Activated CD4-positive, alpha-beta T cell treated with anti-CD3 and anti-CD28 coated beads, Interleukin-2, amount 10 ng/mL, durations not matched to agents 24 days and 14 days (primary cell): ENCODE data around the gene FBXO8. TPM values are rescaled to one million over a fixed set of nuclear protein-coding genes. Genes with fewer than 3 reads are reported as not detected.

Experiments
- DNase-seq: peaks from one replicate; pipeline ENCODE4 v3.0.0; 2022
- H3K27ac Mint-ChIP-seq: one replicate; pipeline ENCODE4 v1.8.0; 2022; ENCODE audit warnings: mild to moderate bottlenecking, mixed read lengths
- H3K27me3 Mint-ChIP-seq: one replicate; pipeline ENCODE4 v1.8.0; 2022; ENCODE audit warnings: mixed read lengths
- H3K36me3 Mint-ChIP-seq: one replicate; pipeline ENCODE4 v1.8.0; 2022; ENCODE audit warnings: low read depth, mild to moderate bottlenecking, mixed read lengths
- H3K4me1 Mint-ChIP-seq: one replicate; pipeline ENCODE4 v1.8.0; 2021; ENCODE audit warnings: mixed read lengths
- H3K4me3 Mint-ChIP-seq: one replicate; pipeline ENCODE4 v1.8.0; 2022; ENCODE audit warnings: mild to moderate bottlenecking, moderate library complexity, mixed read lengths
- H3K9me3 Mint-ChIP-seq: one replicate; pipeline ENCODE4 v1.8.0; 2021; ENCODE audit warnings: mixed read lengths
- intact Hi-C: fragments of 100-400 bp; cut with micrococcal nuclease; formaldehyde crosslinking; loops from one replicate; pipeline ENCODE4 v1.15.1; 2023
- total RNA-seq: library from RNA; stranded (reverse); gene quantifications from 2 replicates; pipeline ENCODE4 v1.2.3, GENCODE V29; 2022

FBXO8 gene, protein sequence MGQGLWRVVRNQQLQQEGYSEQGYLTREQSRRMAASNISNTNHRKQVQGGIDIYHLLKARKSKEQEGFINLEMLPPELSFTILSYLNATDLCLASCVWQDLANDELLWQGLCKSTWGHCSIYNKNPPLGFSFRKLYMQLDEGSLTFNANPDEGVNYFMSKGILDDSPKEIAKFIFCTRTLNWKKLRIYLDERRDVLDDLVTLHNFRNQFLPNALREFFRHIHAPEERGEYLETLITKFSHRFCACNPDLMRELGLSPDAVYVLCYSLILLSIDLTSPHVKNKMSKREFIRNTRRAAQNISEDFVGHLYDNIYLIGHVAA
- total RNA-seq: 18.3 and 18.6 TPM in 2 replicates

DNA sequence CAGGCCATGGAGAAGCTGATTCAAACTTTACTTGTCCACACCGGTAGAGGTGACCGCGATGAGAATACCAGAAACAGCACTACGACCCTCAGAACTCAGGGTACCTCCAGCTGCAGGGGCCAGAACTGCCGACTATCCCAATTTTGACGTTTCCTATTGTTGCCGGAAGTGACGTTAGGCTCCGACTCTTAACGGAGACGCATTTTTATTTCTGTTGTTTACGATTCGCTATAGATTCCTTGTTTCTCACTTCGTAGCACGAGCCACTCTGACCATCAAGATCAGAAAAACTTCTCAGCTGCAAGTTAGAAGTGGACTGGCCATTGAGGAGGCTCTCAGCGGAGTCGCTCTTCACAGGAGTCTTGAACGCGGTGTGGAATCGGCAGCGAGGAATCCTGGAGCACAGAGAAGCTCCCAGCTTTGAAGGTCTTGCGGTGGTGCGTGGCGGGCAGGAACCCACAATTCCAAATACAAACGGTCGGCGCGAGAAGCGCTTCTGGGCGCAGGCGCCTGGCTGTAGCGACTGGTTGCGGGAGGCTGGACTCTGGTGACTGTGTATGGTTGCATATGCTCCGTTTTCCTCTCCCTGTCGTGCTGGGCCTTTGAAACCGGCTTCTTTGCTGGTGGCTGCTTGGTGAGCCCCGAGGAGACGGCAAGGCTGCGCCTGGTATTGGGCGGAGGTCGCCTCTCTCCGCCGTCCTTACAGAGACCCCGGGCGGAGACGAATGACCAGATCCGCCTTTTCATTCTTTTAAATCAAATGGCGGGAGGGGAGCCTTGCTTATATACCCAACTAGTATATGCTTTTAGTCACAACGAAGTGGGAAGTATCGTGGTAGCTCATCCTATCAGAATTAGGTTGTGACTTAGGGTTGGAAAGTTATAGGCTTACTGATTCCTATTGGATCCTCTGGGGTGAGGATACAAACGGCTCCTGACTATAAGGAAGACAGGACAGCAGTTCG is at the start of gene FBXO8, which contains the start of gene CEP44:
Gene FBXO8, minus strand, starts transcription at position 161 of the 965 bp plus-strand sequence. CDS start 20,575 bp downstream, outside the sequence.
Gene CEP44, plus strand, starts transcription at position 405 of the 965 bp plus-strand sequence. CDS start 15,211 bp downstream, outside the sequence.
- Mint-ChIP-seq H3K4me3 (peak within 1 kb of the TSS; percentile 100), H3K27ac (peak within 1 kb of the TSS; percentile 99), H3K9me3 (peaks cover 4% of the 10 kb centered on the region), H3K27me3 (no peaks in the 10 kb centered on the region), H3K4me1 (peaks cover 43% of the 10 kb centered on the region), H3K36me3 (peaks cover 22% of the 10 kb centered on the region)
- peak; percentile 90 for DNase-seq
- intact Hi-C loops: loop anchor here (1.0 to 5.0 kb wide), 3 partner anchors 76 to 951 kb away; partner anchors contain the start of genes HMGB2 and SAP30

DNA sequence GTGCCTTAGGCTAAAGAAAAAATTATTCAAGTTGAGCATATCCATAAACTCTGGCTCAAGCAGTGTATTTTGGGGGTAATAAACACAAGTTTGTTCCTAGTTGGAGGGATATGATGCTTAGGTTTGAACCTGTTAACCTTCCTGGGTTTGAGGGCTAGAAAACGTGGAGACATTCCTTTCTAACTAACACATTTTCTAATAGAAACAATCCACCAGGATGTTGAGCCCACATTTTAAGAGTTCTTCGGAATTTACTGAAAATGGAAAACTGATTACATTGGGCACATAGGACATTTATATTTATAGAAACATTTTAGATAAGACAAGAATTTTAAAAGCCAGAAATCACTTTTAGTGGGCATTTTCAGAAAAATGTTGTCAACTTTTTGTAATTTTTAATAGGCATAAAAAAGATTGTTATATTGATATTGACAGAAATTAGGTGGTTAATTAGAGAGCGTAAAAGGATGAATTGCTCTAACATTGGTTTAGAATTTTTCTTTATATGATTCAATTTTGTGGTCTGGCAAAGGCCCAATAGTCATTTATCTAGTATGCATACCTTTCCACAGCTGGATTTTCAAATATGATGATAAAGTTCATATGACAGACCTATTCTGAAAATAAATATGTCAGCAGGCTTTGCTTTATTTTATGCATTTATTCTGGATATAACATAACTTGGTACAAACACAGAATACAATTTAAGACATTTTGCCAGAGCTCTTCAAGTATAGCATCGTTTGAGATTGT is 49.5 kb upstream of the FBXO8 start:
- Mint-ChIP-seq H3K9me3 (no peaks in the 10 kb centered on the region), H3K27me3 (no peaks in the 10 kb centered on the region), H3K4me1 (no peaks in the 10 kb centered on the region), H3K4me3 (no peak overlapping the region), H3K36me3 (no peaks in the 10 kb centered on the region), H3K27ac (no peak overlapping the region)
- no peak for DNase-seq
- intact Hi-C loops: no loop called here

DNA sequence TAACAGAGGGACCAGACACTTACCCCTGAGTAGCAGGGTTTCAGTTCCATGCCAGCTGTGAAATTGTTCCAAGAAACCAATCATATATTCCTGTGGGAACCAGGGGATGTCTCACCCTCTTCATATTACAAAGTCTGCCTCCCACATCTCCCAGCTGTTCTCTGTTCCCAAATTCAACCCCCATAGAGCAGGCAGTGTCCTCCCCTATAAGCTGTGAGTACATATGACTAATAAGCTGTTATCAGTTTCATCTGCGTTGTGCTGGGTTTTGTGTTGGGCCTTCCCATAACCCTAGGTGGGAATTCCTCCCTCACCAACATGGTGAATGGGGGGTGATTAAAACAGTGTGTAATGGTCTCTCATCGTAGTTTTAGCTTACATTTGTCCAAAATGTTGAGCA is 41.3 kb upstream of the FBXO8 start:
- Mint-ChIP-seq H3K27me3 (no peaks in the 10 kb centered on the region), H3K4me3 (no peak overlapping the region), H3K4me1 (no peaks in the 10 kb centered on the region), H3K9me3 (no peaks in the 10 kb centered on the region), H3K27ac (no peak overlapping the region), H3K36me3 (no peaks in the 10 kb centered on the region)
- intact Hi-C loops: no loop called here
- no peak for DNase-seq

- no peaks in the 10 kb centered on the region for H3K9me3 Mint-ChIP-seq
- H3K4me1 Mint-ChIP-seq: no peaks in the 10 kb centered on the region
- no peak overlapping the region for H3K4me3 Mint-ChIP-seq
- no peaks in the 10 kb centered on the region for H3K36me3 Mint-ChIP-seq
- H3K27ac Mint-ChIP-seq: no peak overlapping the region
- intact Hi-C loops: no loop called here
- no peak for DNase-seq
- no peaks in the 10 kb centered on the region for H3K27me3 Mint-ChIP-seq
Measured at GRCh38 chr4:174324236-174324635, 40.8 kb upstream of the FBXO8 start.

GRCh38 chr4:174320494-174321199 is 37.2 kb upstream of the FBXO8 start:
- no peaks in the 10 kb centered on the region for H3K36me3 Mint-ChIP-seq
- intact Hi-C loops: no loop called here
- no peak overlapping the region for H3K27ac Mint-ChIP-seq
- no peaks in the 10 kb centered on the region for H3K27me3 Mint-ChIP-seq
- no peaks in the 10 kb centered on the region for H3K4me1 Mint-ChIP-seq
- no peaks in the 10 kb centered on the region for H3K9me3 Mint-ChIP-seq
- no peak overlapping the region for H3K4me3 Mint-ChIP-seq
- no peak for DNase-seq

DNA sequence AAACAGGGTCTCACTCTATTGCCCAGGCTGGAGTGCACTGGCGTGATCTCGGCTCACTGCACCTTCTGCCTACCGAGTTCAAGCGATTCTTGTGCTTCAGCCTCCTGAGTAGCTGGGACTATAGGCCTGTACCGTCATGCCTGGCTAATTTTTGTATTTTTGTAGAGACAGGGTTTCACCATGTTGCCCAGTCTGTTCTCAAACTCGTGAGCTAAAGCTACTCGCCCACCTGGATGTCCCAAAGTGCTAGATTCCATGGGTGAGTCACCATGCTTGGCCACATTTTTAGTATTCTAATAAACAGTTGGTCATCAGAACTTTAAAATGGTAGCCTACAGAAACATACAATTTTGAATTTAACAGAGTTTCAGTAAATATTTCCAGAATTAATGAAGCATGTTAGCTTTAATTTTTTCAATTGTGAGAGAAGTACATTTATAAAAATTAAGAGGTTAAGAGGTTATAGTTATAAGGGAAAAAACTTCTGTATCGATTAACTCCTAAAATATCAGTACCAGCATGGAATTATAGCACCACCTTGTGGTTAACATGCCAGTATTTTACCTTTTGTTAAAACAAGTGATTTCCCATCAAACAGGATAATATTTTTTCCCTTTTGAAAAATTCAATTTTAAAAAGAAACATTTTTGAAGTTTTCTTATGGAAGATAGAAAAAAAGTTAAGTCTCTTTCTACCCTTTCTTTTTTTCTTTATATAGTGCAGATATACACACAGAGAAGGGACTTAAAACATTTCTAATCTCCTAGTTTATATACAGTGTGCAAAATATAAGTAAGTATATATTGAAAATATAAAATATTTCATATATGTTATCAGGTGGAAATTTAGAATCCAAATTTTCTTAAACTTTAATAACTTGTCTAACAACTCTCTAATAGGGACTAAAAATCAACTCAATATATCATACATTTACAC is 35.6 kb upstream of the FBXO8 start:
- intact Hi-C loops: loop anchor here (1.0 to 5.0 kb wide), 2 partner anchors 97 to 812 kb away; no protein-coding TSS in a partner anchor

GRCh38 chr4:174317531-174317930 is 34.1 kb upstream of the FBXO8 start:
- Mint-ChIP-seq H3K27ac (no peak overlapping the region), H3K36me3 (no peaks in the 10 kb centered on the region), H3K4me1 (peaks cover 5% of the 10 kb centered on the region), H3K27me3 (no peaks in the 10 kb centered on the region), H3K4me3 (no peak overlapping the region), H3K9me3 (no peaks in the 10 kb centered on the region)
- DNase-seq: no peak
- intact Hi-C loops: loop anchor here (5.0 kb wide), 1 partner anchor 810 kb away; no protein-coding TSS in a partner anchor

More for the DNA sequence above, 35.6 kb upstream of the FBXO8 start:
- no peaks in the 10 kb centered on the region for H3K36me3 Mint-ChIP-seq
- no peak overlapping the region for H3K27ac Mint-ChIP-seq
- no peaks in the 10 kb centered on the region for H3K27me3 Mint-ChIP-seq
- no peak overlapping the region for H3K4me3 Mint-ChIP-seq
- H3K9me3 Mint-ChIP-seq: no peaks in the 10 kb centered on the region
- DNase-seq: peak; percentile 60
- no peaks in the 10 kb centered on the region for H3K4me1 Mint-ChIP-seq

DNA sequence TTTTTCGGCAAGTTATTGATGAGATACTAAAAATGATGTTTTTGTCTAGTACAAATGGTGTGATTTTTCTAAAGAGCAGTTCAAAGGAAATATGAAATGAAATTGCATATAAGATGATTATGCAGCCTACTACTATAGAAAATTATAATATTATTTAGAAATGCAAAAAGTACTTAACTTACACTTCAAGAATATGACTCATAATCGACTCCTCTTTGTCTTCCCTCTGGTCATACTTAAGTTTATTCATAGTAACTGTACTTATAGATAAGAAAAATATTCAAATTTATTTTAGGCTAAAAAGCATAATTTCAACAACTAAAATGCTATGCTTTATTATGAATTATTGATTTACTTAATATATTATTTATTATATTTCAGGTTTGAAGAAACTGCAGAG is 33.5 kb upstream of the FBXO8 start:
- no peak for DNase-seq
- H3K4me3 Mint-ChIP-seq: no peak overlapping the region
- peaks cover 5% of the 10 kb centered on the region for H3K4me1 Mint-ChIP-seq
- H3K9me3 Mint-ChIP-seq: no peaks in the 10 kb centered on the region
- no peaks in the 10 kb centered on the region for H3K36me3 Mint-ChIP-seq
- intact Hi-C loops: loop anchor here (5.0 kb wide), 1 partner anchor 810 kb away; no protein-coding TSS in a partner anchor
- H3K27me3 Mint-ChIP-seq: no peaks in the 10 kb centered on the region
- H3K27ac Mint-ChIP-seq: no peak overlapping the region

- no peak overlapping the region for H3K4me3 Mint-ChIP-seq
Measured at GRCh38 chr4:174316546-174316945, 33.1 kb upstream of the FBXO8 start.

GRCh38 chr4:174314770-174315169 is 31.3 kb upstream of the FBXO8 start:
- Mint-ChIP-seq H3K9me3 (no peaks in the 10 kb centered on the region), H3K36me3 (no peaks in the 10 kb centered on the region), H3K27ac (no peak overlapping the region), H3K27me3 (no peaks in the 10 kb centered on the region), H3K4me1 (peaks cover 5% of the 10 kb centered on the region), H3K4me3 (no peak overlapping the region)
- no peak for DNase-seq
- intact Hi-C loops: loop anchor here (5.0 kb wide), 1 partner anchor 807 kb away; no protein-coding TSS in a partner anchor

More at GRCh38 chr4:174316546-174316945, 33.1 kb upstream of the FBXO8 start:
- H3K27me3 Mint-ChIP-seq: no peaks in the 10 kb centered on the region
- peaks cover 5% of the 10 kb centered on the region for H3K4me1 Mint-ChIP-seq
- intact Hi-C loops: loop anchor here (5.0 kb wide), 1 partner anchor 809 kb away; no protein-coding TSS in a partner anchor
- H3K36me3 Mint-ChIP-seq: no peaks in the 10 kb centered on the region
- no peaks in the 10 kb centered on the region for H3K9me3 Mint-ChIP-seq
- no peak overlapping the region for H3K27ac Mint-ChIP-seq
- DNase-seq: no peak

- peaks cover 5% of the 10 kb centered on the region for H3K4me1 Mint-ChIP-seq
- no peaks in the 10 kb centered on the region for H3K9me3 Mint-ChIP-seq
- H3K27me3 Mint-ChIP-seq: no peaks in the 10 kb centered on the region
- no peaks in the 10 kb centered on the region for H3K36me3 Mint-ChIP-seq
- intact Hi-C loops: no loop called here
- H3K4me3 Mint-ChIP-seq: no peak overlapping the region
- H3K27ac Mint-ChIP-seq: no peak overlapping the region
- no peak for DNase-seq
Measured at GRCh38 chr4:174314274-174314673, 30.8 kb upstream of the FBXO8 start.

DNA sequence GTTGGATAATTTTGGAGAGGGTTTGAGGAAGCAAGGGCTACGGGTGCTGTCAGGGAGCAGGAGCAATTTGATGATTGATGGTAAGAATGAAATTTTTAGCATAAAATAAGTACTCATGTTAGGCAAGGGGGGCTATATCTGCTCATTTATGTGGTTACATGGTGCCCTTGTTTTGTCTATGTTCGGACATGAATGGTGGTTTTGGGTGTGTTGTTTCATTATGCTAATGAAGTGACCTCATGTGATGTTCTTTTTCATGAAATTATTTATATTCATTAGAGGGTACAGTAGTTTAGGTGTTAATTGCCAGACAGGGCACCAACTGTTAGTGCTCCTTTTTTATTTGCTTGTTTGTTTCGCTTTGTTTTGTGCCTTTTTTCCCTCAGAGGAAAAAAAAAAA is 29.5 kb upstream of the FBXO8 start:
- DNase-seq: no peak
- Mint-ChIP-seq H3K36me3 (peaks cover 4% of the 10 kb centered on the region), H3K27me3 (no peaks in the 10 kb centered on the region), H3K27ac (no peak overlapping the region), H3K4me3 (no peak overlapping the region), H3K9me3 (no peaks in the 10 kb centered on the region), H3K4me1 (peaks cover 5% of the 10 kb centered on the region)
- intact Hi-C loops: no loop called here
